WTC11 (cell line): ENCODE data around the gene ARID4B. TPM values are rescaled to one million over a fixed set of nuclear protein-coding genes. Genes with fewer than 3 reads are reported as not detected.

Experiments used
- ATAC-seq: fragments of 200-7000 bp; cut with Tn5 transposase; 2 replicates; pipeline ENCODE4 v1.10.0; 2021; ENCODE audit warnings: mild to moderate bottlenecking, moderate library complexity
- CTCF ChIA-PET: fragments of 300-600 bp; sonication (Branson Sonifier 250); formaldehyde crosslinking; loops from one replicate; lab custom pipeline; 2021; ENCODE audit warnings: antibody characterized with exemption; lab: Charles Lee
- POLR2A ChIA-PET: fragments of 350-600 bp; sonication (Branson Sonifier 250); formaldehyde crosslinking; loops from one replicate; lab custom pipeline; 2021; ENCODE audit warnings: antibody characterized with exemption; lab: Charles Lee
- DNase-seq: peaks from one replicate; pipeline ENCODE4 v3.0.0; 2021; ENCODE audit warnings: low spot score
- H3K27ac Mint-ChIP-seq: 2 replicates; pipeline ENCODE4 v1.8.0; 2021; ENCODE audit warnings: mixed read lengths
- H3K27me3 Mint-ChIP-seq: 2 replicates; pipeline ENCODE4 v1.8.0; 2021; ENCODE audit warnings: low read depth, mild to moderate bottlenecking, moderate library complexity, mixed read lengths
- H3K36me3 Mint-ChIP-seq: 2 replicates; pipeline ENCODE4 v1.8.0; 2021; ENCODE audit warnings: mixed read lengths
- H3K4me1 Mint-ChIP-seq: 2 replicates; pipeline ENCODE4 v1.8.0; 2022; ENCODE audit warnings: mixed read lengths
- H3K4me3 Mint-ChIP-seq: 2 replicates; pipeline ENCODE4 v1.8.0; 2021; ENCODE audit warnings: mild to moderate bottlenecking, moderate library complexity, mixed read lengths
- H3K9me3 Mint-ChIP-seq: 2 replicates; pipeline ENCODE4 v1.8.0; 2021; ENCODE audit warnings: mixed read lengths
- ARID4B ChIP-seq: sonication (generic); formaldehyde crosslinking; IDR thresholded peaks from 2 replicates; pipeline ENCODE4 v1.8.0; 2023; ENCODE audit warnings: missing genetic modification reagents, mild to moderate bottlenecking, borderline replicate concordance
- ATF1 ChIP-seq: sonication (generic); formaldehyde crosslinking; IDR thresholded peaks from 2 replicates; pipeline ENCODE4 v1.8.1; 2023; ENCODE audit warnings: mild to moderate bottlenecking, moderate library complexity, missing genetic modification reagents
- CREB1 ChIP-seq: sonication (generic); formaldehyde crosslinking; IDR thresholded peaks from 2 replicates; pipeline ENCODE4 v1.8.0; 2023; ENCODE audit warnings: mild to moderate bottlenecking, missing genetic modification reagents
- ELF4 ChIP-seq: sonication (generic); formaldehyde crosslinking; IDR thresholded peaks from 2 replicates; pipeline ENCODE4 v1.8.1; 2022; ENCODE audit warnings: low read depth, mild to moderate bottlenecking, moderate library complexity, missing genetic modification reagents
- GRHL2 ChIP-seq: fragments of 250-450 bp; sonication (Bioruptor Pico); IDR thresholded peaks from 2 replicates; pipeline ENCODE4 v1.8.0; 2022; ENCODE audit warnings: mild to moderate bottlenecking, moderate library complexity; ENCODE audit not compliant: insufficient replicate concordance, severe bottlenecking
- IRF1 ChIP-seq: sonication (generic); formaldehyde crosslinking; IDR thresholded peaks from 2 replicates; pipeline ENCODE4 v1.8.0; 2023; ENCODE audit warnings: missing genetic modification reagents
- IRF2 ChIP-seq: sonication (generic); formaldehyde crosslinking; IDR thresholded peaks from 2 replicates; pipeline ENCODE4 v1.8.0; 2022; ENCODE audit warnings: low read depth, missing genetic modification reagents, borderline replicate concordance
- JAZF1 ChIP-seq: fragments of 250-450 bp; sonication (Bioruptor Pico); IDR thresholded peaks from 2 replicates; pipeline ENCODE4 v1.9.0; 2021; ENCODE audit warnings: moderate library complexity, mild to moderate bottlenecking, inconsistent platforms
- NFYB ChIP-seq: sonication (generic); formaldehyde crosslinking; conservative IDR thresholded peaks from 2 replicates; pipeline ENCODE4 v1.8.0; 2022; ENCODE audit warnings: low read depth, missing genetic modification reagents
- NR3C1 ChIP-seq: sonication (generic); formaldehyde crosslinking; conservative IDR thresholded peaks from 2 replicates; pipeline ENCODE4 v1.8.1; 2023; ENCODE audit warnings: low read depth, mild to moderate bottlenecking, missing genetic modification reagents
- PRDM15 ChIP-seq: sonication (generic); formaldehyde crosslinking; IDR thresholded peaks from 2 replicates; pipeline ENCODE4 v1.8.0; 2022; ENCODE audit warnings: missing genetic modification reagents
- RELA ChIP-seq: sonication (generic); formaldehyde crosslinking; IDR thresholded peaks from 2 replicates; pipeline ENCODE4 v1.8.1; 2022; ENCODE audit warnings: missing genetic modification reagents, mild to moderate bottlenecking, borderline replicate concordance
- RORB ChIP-seq: fragments of 250-450 bp; sonication (Bioruptor Pico); IDR thresholded peaks from 2 replicates; pipeline ENCODE4 v1.9.0; 2021; ENCODE audit warnings: mild to moderate bottlenecking
- SMAD4 ChIP-seq: sonication (generic); formaldehyde crosslinking; IDR thresholded peaks from 2 replicates; pipeline ENCODE4 v1.8.0; 2022; ENCODE audit warnings: mild to moderate bottlenecking, missing genetic modification reagents
- SP1 ChIP-seq: sonication (generic); formaldehyde crosslinking; conservative IDR thresholded peaks from 2 replicates; pipeline ENCODE4 v1.8.1; 2022; ENCODE audit warnings: missing genetic modification reagents
- TCF7 ChIP-seq: sonication (generic); formaldehyde crosslinking; IDR thresholded peaks from 2 replicates; pipeline ENCODE4 v1.8.0; 2022; ENCODE audit warnings: mild to moderate bottlenecking, low read depth, missing genetic modification reagents, moderate library complexity
- TP53 ChIP-seq: sonication (generic); formaldehyde crosslinking; IDR thresholded peaks from 2 replicates; pipeline ENCODE4 v1.8.1; 2023; ENCODE audit warnings: mild to moderate bottlenecking, missing genetic modification reagents
- ZNF219 ChIP-seq: sonication (generic); formaldehyde crosslinking; IDR thresholded peaks from 2 replicates; pipeline ENCODE4 v1.8.0; 2023; ENCODE audit warnings: missing genetic modification reagents, mild to moderate bottlenecking, borderline replicate concordance
- ZNF512 ChIP-seq: sonication (generic); formaldehyde crosslinking; IDR thresholded peaks from 2 replicates; pipeline ENCODE4 v1.8.1; 2022; ENCODE audit warnings: missing genetic modification reagents, borderline replicate concordance
- ZSCAN18 ChIP-seq: fragments of 250-450 bp; sonication (Bioruptor Pico); IDR thresholded peaks from 2 replicates; pipeline ENCODE4 v2.1.2; 2022; ENCODE audit warnings: mild to moderate bottlenecking, moderate library complexity
- total RNA-seq: library from RNA; stranded (reverse); gene quantifications from 3 replicates; pipeline ENCODE4 v1.2.3, GENCODE V29; 2021

The ARID4B gene
- total RNA-seq, 1 experiment from 2014 or later = 35.7 TPM

DNA sequence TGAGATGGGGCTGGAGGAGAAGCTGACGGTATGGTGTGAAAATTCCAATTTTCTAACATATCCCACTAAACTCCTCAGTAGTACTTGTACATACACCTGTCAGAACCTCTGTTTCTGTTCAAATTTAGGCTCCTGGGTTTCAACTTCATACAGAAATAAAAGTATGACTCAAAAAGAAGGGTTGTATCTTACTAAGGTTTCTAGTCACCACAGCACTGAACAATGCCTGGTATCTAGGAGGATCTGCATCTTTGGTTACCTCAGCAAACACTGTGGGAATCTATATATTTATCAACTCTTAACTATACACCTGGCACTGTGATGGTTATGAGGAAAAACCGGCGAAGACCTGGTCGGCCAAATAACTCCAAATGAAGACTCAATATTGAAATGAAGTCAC is 180.7 kb downstream of the ARID4B start:
- no peak for DNase-seq
- no peak for ATAC-seq
- POLR2A ChIA-PET = no interaction called here
- TF ChIP-seq NFYB (CRISPR knock-in tag) = no peak
- no peak for TF ChIP-seq RORB (CRISPR knock-in tag)
- TF ChIP-seq ELF4 (CRISPR knock-in tag) = no peak
- TF ChIP-seq IRF1 (CRISPR knock-in tag) = no peak
- TF ChIP-seq RELA = no peak
- TF ChIP-seq, all 79 proteins: peak for 0
- Mint-ChIP-seq H3K27me3 (no peaks in the 10 kb centered on the region), H3K4me1 (no peaks in the 10 kb centered on the region), H3K9me3 (no peaks in the 10 kb centered on the region), H3K27ac (no peak overlapping the region), H3K36me3 (peaks cover 72% of the 10 kb centered on the region), H3K4me3 (no peak overlapping the region)
- CTCF ChIA-PET = no interaction called here

DNA sequence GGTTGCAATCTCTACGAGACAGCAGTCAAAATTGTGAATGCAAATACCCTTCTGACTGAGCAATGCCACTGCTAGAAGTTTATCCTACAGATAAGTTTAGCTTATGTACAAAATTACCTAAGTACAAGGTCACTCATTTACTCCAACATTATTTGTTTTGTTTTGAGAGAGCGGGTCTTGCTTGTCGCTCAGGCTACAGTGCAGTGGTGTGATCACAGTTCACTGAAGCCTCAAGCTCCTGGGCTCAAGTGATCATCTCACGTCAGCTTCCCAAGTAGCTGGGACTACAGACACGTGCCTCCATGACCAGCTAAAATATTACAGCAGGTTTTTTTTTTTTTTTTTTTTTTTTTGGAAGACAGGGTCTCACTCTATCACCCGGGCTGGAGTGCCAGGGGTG is 182.3 kb downstream of the ARID4B start:
- H3K9me3 Mint-ChIP-seq = peaks cover 3% of the 10 kb centered on the region; the same call in 1 of the 2 replicates
- no peaks in the 10 kb centered on the region for H3K27me3 Mint-ChIP-seq
- no peak for ATAC-seq
- no peak for DNase-seq
- no peaks in the 10 kb centered on the region for H3K4me1 Mint-ChIP-seq
- no peak for TF ChIP-seq IRF2 (CRISPR knock-in tag)
- TF ChIP-seq ARID4B = no peak
- no peak for TF ChIP-seq SMAD4 (CRISPR knock-in tag)
- TF ChIP-seq NR3C1 (CRISPR knock-in tag) = no peak
- TF ChIP-seq JAZF1 (CRISPR knock-in tag) = no peak
- no peak for TF ChIP-seq ZNF219
- no peak for TF ChIP-seq CREB1 (CRISPR knock-in tag)
- TF ChIP-seq PRDM15 = no peak
- no peak for TF ChIP-seq SP1 (CRISPR knock-in tag)
- TF ChIP-seq ZSCAN18 = no peak
- no peak for TF ChIP-seq TP53 (CRISPR knock-in tag)
- TF ChIP-seq TCF7 = no peak
- no peak for TF ChIP-seq GRHL2 (CRISPR knock-in tag)
- TF ChIP-seq ZNF512 = no peak
- no peak for TF ChIP-seq RELA
- TF ChIP-seq ATF1 (CRISPR knock-in tag) = no peak
- ChIA-PET POLR2A (interaction anchor here (0.6 to 0.7 kb wide), 2 partner anchors 79 to 279 kb away, joined by 3 read pairs; no protein-coding TSS in a partner anchor), CTCF (interaction anchor here (0.6 to 0.7 kb wide), 3 partner anchors 23 to 360 kb away, joined by 3 to 4 read pairs (median 3); no protein-coding TSS in a partner anchor)
- peaks cover 75% of the 10 kb centered on the region for H3K36me3 Mint-ChIP-seq
- H3K4me3 Mint-ChIP-seq = no peak overlapping the region
- H3K27ac Mint-ChIP-seq = no peak overlapping the region
